K562 (cell line): ENCODE results near the gene FIZ1. TPM values are rescaled to one million over a fixed set of nuclear protein-coding genes. Genes with fewer than 3 reads are reported as not detected.
A peak's percentile ranks its signal among the peaks of the same experiment; 100 is the strongest.

Source experiments
- BHLHE40 ChIP-seq: IDR thresholded peaks from 2 replicates; pipeline ENCODE4 v1.6.1; 2011; ENCODE audit warnings: low read length, improper control_type of control experiment
- DIDO1 ChIP-seq: fragments of 450-650 bp; IDR thresholded peaks from 2 replicates; pipeline ENCODE4 v1.6.1; 2016; ENCODE audit warnings: low read depth, missing biosample characterization, missing genetic modification characterization
- HDAC1 ChIP-seq, 2 experiments: fragments of 450-650 bp; IDR thresholded peaks; 2 replicates each; pipeline ENCODE4 v1.6.1; 2016 to 2017; ENCODE audit warnings: inconsistent platforms in 1 of 2, mild to moderate bottlenecking in 1 of 2, moderate library complexity in 1 of 2
- MAFG ChIP-seq: fragments of 450-650 bp; conservative IDR thresholded peaks from 2 replicates; pipeline ENCODE4 v1.6.1; 2016; ENCODE audit warnings: missing genetic modification characterization, missing compliant biosample characterization
- MTA2 ChIP-seq: fragments of 450-650 bp; IDR thresholded peaks from 2 replicates; pipeline ENCODE4 v1.6.1; 2016; ENCODE audit warnings: low read depth
- NCOR1 ChIP-seq: fragments of 450-650 bp; IDR thresholded peaks from 2 replicates; pipeline ENCODE4 v1.6.1; 2016; ENCODE audit warnings: mild to moderate bottlenecking, moderate library complexity
- NUFIP1 ChIP-seq: fragments of 450-650 bp; IDR thresholded peaks from 2 replicates; pipeline ENCODE4 v1.6.1; 2018; ENCODE audit not compliant: partially characterized antibody
- POLR2A ChIP-seq: fragments of 450-650 bp; conservative IDR thresholded peaks from 2 replicates; pipeline ENCODE4 v1.6.1; 2016
- SAFB2 ChIP-seq: fragments of 200-400 bp; formaldehyde crosslinking; IDR thresholded peaks from 2 replicates; pipeline ENCODE4 v1.6.1; 2018; ENCODE audit warnings: borderline replicate concordance, low read length, low read depth, moderate library complexity; ENCODE audit not compliant: severe bottlenecking
- SAP30 ChIP-seq: fragments of 200-600 bp; sonication (generic); IDR thresholded peaks from 2 replicates; pipeline ENCODE4 v1.6.1; 2012; ENCODE audit warnings: borderline replicate concordance, low read depth, mild to moderate bottlenecking, moderate library complexity, low read length, control low read depth, inconsistent platforms; ENCODE audit not compliant: insufficient read depth, poor library complexity, severe bottlenecking
- SRSF1 ChIP-seq: fragments of 200-400 bp; formaldehyde crosslinking; IDR thresholded peaks from 2 replicates; pipeline ENCODE4 v1.6.1; 2017; ENCODE audit warnings: mild to moderate bottlenecking, low read depth, low read length, moderate library complexity
- TCFL5 ChIP-seq: fragments of 250-450 bp; sonication (Bioruptor Pico); conservative IDR thresholded peaks from 2 replicates; pipeline ENCODE4 v1.6.1; 2021; ENCODE audit warnings: mild to moderate bottlenecking, moderate library complexity, matching md5 sums
- ZEB2 ChIP-seq: fragments of 450-650 bp; IDR thresholded peaks from 2 replicates; pipeline ENCODE4 v1.6.1; 2016
- ZNF3 ChIP-seq: fragments of 250-450 bp; sonication (Bioruptor Pico); IDR thresholded peaks from 2 replicates; pipeline ENCODE4 v1.5.0; 2021; ENCODE audit warnings: mild to moderate bottlenecking, moderate library complexity
- ZNF644 ChIP-seq: fragments of 200-800 bp; sonication (Bioruptor generic); IDR thresholded peaks from 2 replicates; pipeline ENCODE4 v1.6.1; 2016; ENCODE audit warnings: low read depth, missing genetic modification characterization, missing compliant biosample characterization
- polyA plus RNA-seq, 8 experiments: library from polyadenylated mRNA; depleted of rRNA in 4 of 8; stranded (reverse) in 5 of 8; unstranded in 3 of 8; fragments of >200 nt; fragmentation: Nextera tagmentation in 2 of 8; fragmentation: Illumina TruSeq in 1 of 8; extraction: Ambion mirVana in 2 of 8; extraction: Trizol in 1 of 8; gene quantifications; 2 replicates each; pipeline versions ENCODE4 v1.2.1 to v1.2.3, GENCODE V29; 2011 to 2014; ENCODE audit warnings: inconsistent platforms in 1 of 8, missing spikeins in 1 of 8
- total RNA-seq, 7 experiments: library from RNA; depleted of rRNA in 6 of 7; stranded (reverse); fragments of >200 nt in 6 of 7; fragmentation: Illumina TruSeq in 2 of 7; extraction: Trizol in 2 of 7; gene quantifications; 2 replicates each; pipeline versions ENCODE4 v1.2.1 to v1.2.3, GENCODE V29; 2011 to 2021; ENCODE audit warnings: low replicate concordance in 1 of 7
- TF ChIP-seq, protein P1 (sequence below): fragments of 450-650 bp; formaldehyde crosslinking; IDR thresholded peaks from 2 replicates; pipeline ENCODE4 v1.4.0; 2022; ENCODE audit warnings: missing genetic modification characterization
- TF ChIP-seq, protein P2 (sequence below): sonication (generic); formaldehyde crosslinking; IDR thresholded peaks from 2 replicates; pipeline ENCODE4 v1.8.0; 2023; ENCODE audit warnings: missing genetic modification reagents, mild to moderate bottlenecking, borderline replicate concordance
- TF ChIP-seq, protein P3 (sequence below): fragments of 250-450 bp; sonication (Bioruptor Pico); IDR thresholded peaks from 2 replicates; pipeline ENCODE4 v1.8.0; 2022; ENCODE audit warnings: moderate library complexity, mild to moderate bottlenecking, inconsistent platforms
- TF ChIP-seq, protein P4 (sequence below): fragments of 450-650 bp; IDR thresholded peaks from 2 replicates; pipeline ENCODE4 v1.7.0; 2016; ENCODE audit warnings: borderline replicate concordance

FIZ1 gene
- total and polyA plus RNA-seq, 9 of the 15 experiments (the other 6 are each of a cell fraction or from before 2014, with no cell fraction given) = 0.79 to 17.5 (median 5.5) TPM

DNA sequence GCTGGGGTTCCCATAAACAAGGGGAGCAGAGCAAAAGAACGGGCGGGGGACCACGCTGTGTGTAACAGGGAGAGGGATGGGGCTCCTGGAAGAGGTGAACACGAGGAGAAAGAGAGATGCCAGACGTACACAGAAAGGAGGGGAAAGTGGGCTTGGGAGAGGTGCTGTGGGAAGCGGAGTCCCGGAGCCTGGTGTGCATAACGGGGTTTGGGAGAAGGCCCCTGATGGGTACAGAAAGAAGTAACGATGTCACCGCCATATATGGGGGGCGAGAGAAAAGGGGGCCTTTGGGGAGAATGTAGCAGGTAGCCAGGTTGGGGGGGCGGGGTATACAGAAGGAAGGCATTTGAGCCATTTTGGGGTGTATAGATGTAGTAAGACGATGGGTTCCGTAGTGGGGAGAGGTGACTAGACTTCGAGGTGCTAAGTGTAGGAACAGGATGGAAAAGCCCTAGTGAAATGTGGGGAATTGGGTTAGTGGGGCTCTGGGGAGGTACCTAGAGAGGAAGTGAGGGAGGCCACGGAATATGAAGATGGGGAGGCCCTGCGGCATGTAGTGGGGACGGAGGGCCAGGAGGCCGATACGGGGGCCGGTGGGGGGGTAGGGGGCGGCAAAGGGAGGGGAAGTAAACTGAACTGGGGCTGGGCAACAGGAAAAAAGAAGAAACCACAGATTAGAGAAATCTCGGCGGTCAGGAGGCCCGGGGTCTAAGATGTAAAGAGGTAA, 42.3 kb upstream of the FIZ1 start (continued):
- TF ChIP-seq, protein P1, sequence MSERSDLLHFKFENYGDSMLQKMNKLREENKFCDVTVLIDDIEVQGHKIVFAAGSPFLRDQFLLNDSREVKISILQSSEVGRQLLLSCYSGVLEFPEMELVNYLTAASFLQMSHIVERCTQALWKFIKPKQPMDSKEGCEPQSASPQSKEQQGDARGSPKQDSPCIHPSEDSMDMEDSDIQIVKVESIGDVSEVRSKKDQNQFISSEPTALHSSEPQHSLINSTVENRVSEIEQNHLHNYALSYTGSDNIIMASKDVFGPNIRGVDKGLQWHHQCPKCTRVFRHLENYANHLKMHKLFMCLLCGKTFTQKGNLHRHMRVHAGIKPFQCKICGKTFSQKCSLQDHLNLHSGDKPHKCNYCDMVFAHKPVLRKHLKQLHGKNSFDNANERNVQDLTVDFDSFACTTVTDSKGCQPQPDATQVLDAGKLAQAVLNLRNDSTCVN = peak; percentile 95
- TF ChIP-seq SAFB2 = no peak
- no peak; a peak in 1 of 4 replicates for TF ChIP-seq HDAC1 (IDR thresholded peaks at IDR 0.05)
- TF ChIP-seq DIDO1 (tag) = no peak
- TF ChIP-seq, protein P2, sequence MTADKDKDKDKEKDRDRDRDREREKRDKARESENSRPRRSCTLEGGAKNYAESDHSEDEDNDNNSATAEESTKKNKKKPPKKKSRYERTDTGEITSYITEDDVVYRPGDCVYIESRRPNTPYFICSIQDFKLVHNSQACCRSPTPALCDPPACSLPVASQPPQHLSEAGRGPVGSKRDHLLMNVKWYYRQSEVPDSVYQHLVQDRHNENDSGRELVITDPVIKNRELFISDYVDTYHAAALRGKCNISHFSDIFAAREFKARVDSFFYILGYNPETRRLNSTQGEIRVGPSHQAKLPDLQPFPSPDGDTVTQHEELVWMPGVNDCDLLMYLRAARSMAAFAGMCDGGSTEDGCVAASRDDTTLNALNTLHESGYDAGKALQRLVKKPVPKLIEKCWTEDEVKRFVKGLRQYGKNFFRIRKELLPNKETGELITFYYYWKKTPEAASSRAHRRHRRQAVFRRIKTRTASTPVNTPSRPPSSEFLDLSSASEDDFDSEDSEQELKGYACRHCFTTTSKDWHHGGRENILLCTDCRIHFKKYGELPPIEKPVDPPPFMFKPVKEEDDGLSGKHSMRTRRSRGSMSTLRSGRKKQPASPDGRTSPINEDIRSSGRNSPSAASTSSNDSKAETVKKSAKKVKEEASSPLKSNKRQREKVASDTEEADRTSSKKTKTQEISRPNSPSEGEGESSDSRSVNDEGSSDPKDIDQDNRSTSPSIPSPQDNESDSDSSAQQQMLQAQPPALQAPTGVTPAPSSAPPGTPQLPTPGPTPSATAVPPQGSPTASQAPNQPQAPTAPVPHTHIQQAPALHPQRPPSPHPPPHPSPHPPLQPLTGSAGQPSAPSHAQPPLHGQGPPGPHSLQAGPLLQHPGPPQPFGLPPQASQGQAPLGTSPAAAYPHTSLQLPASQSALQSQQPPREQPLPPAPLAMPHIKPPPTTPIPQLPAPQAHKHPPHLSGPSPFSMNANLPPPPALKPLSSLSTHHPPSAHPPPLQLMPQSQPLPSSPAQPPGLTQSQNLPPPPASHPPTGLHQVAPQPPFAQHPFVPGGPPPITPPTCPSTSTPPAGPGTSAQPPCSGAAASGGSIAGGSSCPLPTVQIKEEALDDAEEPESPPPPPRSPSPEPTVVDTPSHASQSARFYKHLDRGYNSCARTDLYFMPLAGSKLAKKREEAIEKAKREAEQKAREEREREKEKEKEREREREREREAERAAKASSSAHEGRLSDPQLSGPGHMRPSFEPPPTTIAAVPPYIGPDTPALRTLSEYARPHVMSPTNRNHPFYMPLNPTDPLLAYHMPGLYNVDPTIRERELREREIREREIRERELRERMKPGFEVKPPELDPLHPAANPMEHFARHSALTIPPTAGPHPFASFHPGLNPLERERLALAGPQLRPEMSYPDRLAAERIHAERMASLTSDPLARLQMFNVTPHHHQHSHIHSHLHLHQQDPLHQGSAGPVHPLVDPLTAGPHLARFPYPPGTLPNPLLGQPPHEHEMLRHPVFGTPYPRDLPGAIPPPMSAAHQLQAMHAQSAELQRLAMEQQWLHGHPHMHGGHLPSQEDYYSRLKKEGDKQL (CRISPR knock-in tag) = no peak
- no peak for TF ChIP-seq ZNF644 (tag)
- TF ChIP-seq, protein P3, sequence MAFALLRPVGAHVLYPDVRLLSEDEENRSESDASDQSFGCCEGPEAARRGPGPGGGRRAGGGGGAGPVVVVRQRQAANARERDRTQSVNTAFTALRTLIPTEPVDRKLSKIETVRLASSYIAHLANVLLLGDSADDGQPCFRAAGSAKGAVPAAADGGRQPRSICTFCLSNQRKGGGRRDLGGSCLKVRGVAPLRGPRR (CRISPR knock-in tag) = no peak
- no peak for TF ChIP-seq BHLHE40
- TF ChIP-seq MTA2 = no peak
- no peak for TF ChIP-seq SRSF1
- TF ChIP-seq ZEB2 = no peak
- TF ChIP-seq TCFL5 = no peak
- TF ChIP-seq, protein P4, sequence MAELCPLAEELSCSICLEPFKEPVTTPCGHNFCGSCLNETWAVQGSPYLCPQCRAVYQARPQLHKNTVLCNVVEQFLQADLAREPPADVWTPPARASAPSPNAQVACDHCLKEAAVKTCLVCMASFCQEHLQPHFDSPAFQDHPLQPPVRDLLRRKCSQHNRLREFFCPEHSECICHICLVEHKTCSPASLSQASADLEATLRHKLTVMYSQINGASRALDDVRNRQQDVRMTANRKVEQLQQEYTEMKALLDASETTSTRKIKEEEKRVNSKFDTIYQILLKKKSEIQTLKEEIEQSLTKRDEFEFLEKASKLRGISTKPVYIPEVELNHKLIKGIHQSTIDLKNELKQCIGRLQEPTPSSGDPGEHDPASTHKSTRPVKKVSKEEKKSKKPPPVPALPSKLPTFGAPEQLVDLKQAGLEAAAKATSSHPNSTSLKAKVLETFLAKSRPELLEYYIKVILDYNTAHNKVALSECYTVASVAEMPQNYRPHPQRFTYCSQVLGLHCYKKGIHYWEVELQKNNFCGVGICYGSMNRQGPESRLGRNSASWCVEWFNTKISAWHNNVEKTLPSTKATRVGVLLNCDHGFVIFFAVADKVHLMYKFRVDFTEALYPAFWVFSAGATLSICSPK = no peak
- TF ChIP-seq NCOR1 = no peak
- TF ChIP-seq ZNF3 (CRISPR knock-in tag) = no peak
- TF ChIP-seq MAFG (tag) = no peak
- TF ChIP-seq SAP30 = peak; percentile 56
- no peak for TF ChIP-seq NUFIP1
- TF ChIP-seq POLR2A = peak; percentile 57
